Sigmoid colon (tissue), 7 donors: ENCODE measurements around the gene CYTH2. TPM values are rescaled to one million over a fixed set of nuclear protein-coding genes. Genes with fewer than 3 reads are reported as not detected.

Experiments used
- DNase-seq: peaks from one replicate; pipeline ENCODE4 v3.0.0-alpha.2; 2019
- H3K27ac ChIP-seq, 4 donors: fragments of 200-600 bp; sonication (generic); one replicate each; pipeline ENCODE4 v1.5.1; 2016 to 2019; ENCODE audit warnings: mild to moderate bottlenecking in 1 of 4
- H3K27me3 ChIP-seq, 3 donors: fragments of 200-600 bp; sonication (generic); one replicate each; pipeline ENCODE4 v1.5.1; 2019; ENCODE audit warnings: mild to moderate bottlenecking in 1 of 3
- H3K36me3 ChIP-seq, 4 donors: fragments of 200-600 bp; sonication (generic); one replicate each; pipeline ENCODE4 v1.5.1; 2016 to 2019
- H3K4me1 ChIP-seq, 4 donors: fragments of 200-600 bp; sonication (generic); one replicate each; pipeline ENCODE4 v1.5.1; 2017 to 2019
- H3K4me3 ChIP-seq, 4 donors: fragments of 200-600 bp; sonication (generic); one replicate each; pipeline ENCODE4 v1.5.1; 2017 to 2019; ENCODE audit warnings: mild to moderate bottlenecking in 2 of 4, moderate library complexity in 1 of 4
- H3K9me3 ChIP-seq, 4 donors: fragments of 200-600 bp in 3 of 4; sonication (generic) in 3 of 4; one replicate each; pipeline versions ENCODE4 v1.5.1 to v1.6.1; 2013 to 2019
- EP300 ChIP-seq, 4 donors: sonication (generic); formaldehyde crosslinking; IDR thresholded peaks; one replicate each; pipeline ENCODE4 v1.6.1; 2017; ENCODE audit warnings: antibody characterized with exemption in 4 of 4
- POLR2A ChIP-seq, 2 donors: fragments of 450-650 bp; IDR thresholded peaks; one replicate each; pipeline ENCODE4 v1.6.1; 2016; ENCODE audit warnings: antibody characterized with exemption in 2 of 2, mild to moderate bottlenecking in 2 of 2, moderate library complexity in 2 of 2
- POLR2AphosphoS5 ChIP-seq, 4 donors: sonication (generic); formaldehyde crosslinking; IDR thresholded peaks; one replicate each; pipeline ENCODE4 v1.6.1; 2017; ENCODE audit warnings: antibody characterized with exemption in 4 of 4
- WGBS, 2 donors: extraction: QIAGEN DNeasy Blood & Tissue Kit; methylation state at CpG; one replicate each; pipeline ENCODE4 v1.1.7; 2013; 5-methylcytosine and 5-hydroxymethylcytosine counted together
- intact Hi-C: fragments of 100-400 bp; cut with DNase I; formaldehyde crosslinking; loops from one replicate; pipeline ENCODE4 v1.15.1; 2023
- polyA plus RNA-seq, 3 donors: library from polyadenylated mRNA; stranded (reverse); fragments of 200-250 nt; gene quantifications; one replicate each; pipeline ENCODE4 v1.2.3, GENCODE V29; 2013
- total RNA-seq, 4 donors: library from RNA; depleted of rRNA; stranded (reverse); fragments of >200 nt; gene quantifications; one replicate each; pipeline ENCODE4 v1.1.0, GENCODE V29; 2016
- TF ChIP-seq, protein P1 (sequence below), 4 experiments: fragments of 450-650 bp in 3 of 4; fragments of 200-600 bp in 1 of 4; IDR thresholded peaks; one replicate each; pipeline ENCODE4 v1.5.1; 2016 to 2019; ENCODE audit warnings: antibody characterized with exemption in 4 of 4, mild to moderate bottlenecking in 3 of 4, moderate library complexity in 2 of 4
- donor health status: healthy with polysubstance abuse.
- donor health status: Bipolar disorder and iron deficiency.
- donor health status: healthy.

Gene CYTH2
- total and polyA plus RNA-seq, 7 donors, result 30.0 to 71.4 (median 49.3) TPM

DNA sequence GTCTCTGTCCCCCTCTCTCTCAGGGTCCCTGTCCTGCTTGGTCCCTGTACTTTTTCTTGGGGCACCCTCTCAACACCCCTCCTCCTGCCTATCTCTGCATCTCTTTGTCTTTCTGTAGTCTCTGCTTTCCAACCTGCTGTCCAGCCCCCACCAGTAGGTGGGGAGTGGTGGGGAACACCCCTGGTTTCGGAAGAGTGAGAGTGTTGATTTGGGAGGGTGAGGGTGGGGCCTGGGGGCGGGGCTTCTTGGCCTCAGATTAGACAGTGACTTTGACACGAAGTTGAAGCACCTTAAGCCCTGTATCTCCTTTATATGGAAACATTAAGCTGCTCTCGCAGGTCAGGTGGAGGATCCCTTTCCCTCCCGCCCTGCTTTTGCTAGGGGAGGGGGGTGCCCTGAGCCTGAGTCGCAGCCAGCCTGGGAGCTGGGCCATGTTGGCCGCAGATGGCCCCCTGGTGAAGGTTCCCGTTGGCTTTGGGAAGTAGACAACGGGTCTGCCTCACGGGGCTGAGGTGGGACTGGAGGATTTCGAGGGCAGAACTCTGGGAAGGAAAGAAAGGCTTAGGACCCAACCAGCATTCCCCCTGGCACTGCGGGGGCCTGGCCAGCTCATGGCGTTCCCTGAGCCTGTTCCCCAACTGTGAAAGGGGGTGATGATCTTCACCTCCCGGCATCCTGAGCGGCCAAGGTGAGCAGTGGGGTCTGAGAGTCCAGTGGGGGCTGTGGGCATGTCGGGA lies 13.8 kb upstream of the CYTH2 start, which contains the start of gene KCNJ14:
Gene KCNJ14, plus strand, starts transcription at position 404 of the 737 bp plus-strand sequence. CDS start 6,151 bp downstream, outside the sequence.
- Histone ChIP-seq H3K27ac (no peak within 1 kb of the TSS), H3K4me1 (no peaks in the 10 kb centered on the region), H3K36me3 (peaks cover 28 to 68% (median 30%) of the 10 kb centered on the region in 4 donors), H3K4me3 (no peak within 1 kb of the TSS), H3K27me3 (no peaks in the 10 kb centered on the region), H3K9me3 (no peaks in the 10 kb centered on the region)
- no peak for DNase-seq
- intact Hi-C loops, result no loop called here
- TF ChIP-seq POLR2AphosphoS5 (IDR thresholded peaks at IDR 0.05) (no peak), EP300 (IDR thresholded peaks at IDR 0.05) (no peak), POLR2A (IDR thresholded peaks at IDR 0.05) (no peak)
- TF ChIP-seq, protein P1, sequence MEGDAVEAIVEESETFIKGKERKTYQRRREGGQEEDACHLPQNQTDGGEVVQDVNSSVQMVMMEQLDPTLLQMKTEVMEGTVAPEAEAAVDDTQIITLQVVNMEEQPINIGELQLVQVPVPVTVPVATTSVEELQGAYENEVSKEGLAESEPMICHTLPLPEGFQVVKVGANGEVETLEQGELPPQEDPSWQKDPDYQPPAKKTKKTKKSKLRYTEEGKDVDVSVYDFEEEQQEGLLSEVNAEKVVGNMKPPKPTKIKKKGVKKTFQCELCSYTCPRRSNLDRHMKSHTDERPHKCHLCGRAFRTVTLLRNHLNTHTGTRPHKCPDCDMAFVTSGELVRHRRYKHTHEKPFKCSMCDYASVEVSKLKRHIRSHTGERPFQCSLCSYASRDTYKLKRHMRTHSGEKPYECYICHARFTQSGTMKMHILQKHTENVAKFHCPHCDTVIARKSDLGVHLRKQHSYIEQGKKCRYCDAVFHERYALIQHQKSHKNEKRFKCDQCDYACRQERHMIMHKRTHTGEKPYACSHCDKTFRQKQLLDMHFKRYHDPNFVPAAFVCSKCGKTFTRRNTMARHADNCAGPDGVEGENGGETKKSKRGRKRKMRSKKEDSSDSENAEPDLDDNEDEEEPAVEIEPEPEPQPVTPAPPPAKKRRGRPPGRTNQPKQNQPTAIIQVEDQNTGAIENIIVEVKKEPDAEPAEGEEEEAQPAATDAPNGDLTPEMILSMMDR (IDR thresholded peaks at IDR 0.05), result no peak
- WGBS, 2 donors, result 85 to 89% methylated on average over 16 of the region's 16 CpGs

DNA sequence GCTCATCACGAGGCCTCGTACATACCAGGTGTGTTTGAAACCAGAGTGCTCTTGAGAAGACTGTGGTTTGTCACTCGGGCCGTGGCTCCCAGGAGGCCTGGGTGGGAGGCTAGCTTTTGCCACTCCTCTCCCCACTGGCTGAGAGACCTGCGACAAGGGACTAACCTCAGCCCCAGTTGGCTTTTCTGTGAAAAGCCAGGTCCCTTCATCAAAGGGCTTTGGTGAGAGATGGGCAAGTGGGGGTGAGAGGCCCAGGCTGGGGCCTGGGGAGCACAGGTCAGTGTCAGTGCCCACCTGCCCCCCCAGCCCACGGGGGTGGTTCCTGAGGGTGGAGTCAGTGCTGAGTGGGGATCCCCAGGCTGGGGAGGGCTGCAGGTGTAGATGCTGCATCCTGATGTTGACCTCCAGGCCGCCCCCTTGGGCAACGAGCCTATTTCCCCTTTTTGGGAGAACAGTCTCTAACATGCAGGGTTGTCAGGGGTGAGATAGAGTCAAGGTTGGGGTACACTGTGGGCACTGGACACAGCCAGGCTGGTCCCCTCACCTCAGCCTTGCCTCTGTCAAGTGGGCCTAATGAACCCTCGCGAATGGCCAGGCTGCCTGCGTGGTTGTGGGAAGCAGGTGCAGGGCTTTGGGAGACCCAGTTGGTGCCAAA lies 13.1 kb upstream of the CYTH2 start:
- H3K4me1 ChIP-seq, result no peaks in the 10 kb centered on the region
- no peaks in the 10 kb centered on the region for H3K9me3 ChIP-seq
- intact Hi-C loops, result no loop called here
- H3K4me3 ChIP-seq, result no peak overlapping the region
- peaks cover 21 to 61% (median 24%) of the 10 kb centered on the region in 4 donors for H3K36me3 ChIP-seq
- TF ChIP-seq POLR2A (IDR thresholded peaks at IDR 0.05), result no peak
- TF ChIP-seq EP300 (IDR thresholded peaks at IDR 0.05), result no peak
- TF ChIP-seq, protein P1 (IDR thresholded peaks at IDR 0.05), result no peak
- no peak for TF ChIP-seq POLR2AphosphoS5 (IDR thresholded peaks at IDR 0.05)
- no peak overlapping the region for H3K27ac ChIP-seq
- no peak for DNase-seq
- H3K27me3 ChIP-seq, result no peaks in the 10 kb centered on the region
- WGBS, 2 donors, result 88 to 91% methylated on average over 11 of the region's 11 CpGs

DNA sequence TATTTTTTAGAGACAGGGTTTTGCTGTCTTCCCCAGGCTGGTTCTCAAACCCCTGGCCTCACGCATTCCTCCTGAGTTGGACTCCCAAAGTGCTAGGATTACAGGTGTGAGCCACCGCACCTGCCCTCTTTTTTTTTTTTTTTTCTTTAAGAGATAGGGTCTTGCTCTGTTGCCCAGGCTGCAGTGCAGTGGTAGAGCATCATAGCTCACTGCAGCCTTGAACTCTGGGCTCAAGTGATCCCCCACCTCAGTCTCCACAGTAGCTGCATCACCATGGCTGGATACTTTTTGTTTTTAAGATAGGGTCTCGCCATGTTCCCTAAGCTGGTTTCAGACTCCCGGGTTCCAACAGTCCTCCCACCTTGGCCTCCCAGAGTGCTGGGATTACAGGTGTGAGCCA lies 12.3 kb upstream of the CYTH2 start:
- Histone ChIP-seq H3K36me3 (peaks cover 13 to 52% (median 19%) of the 10 kb centered on the region in 4 donors), H3K27ac (no peak overlapping the region), H3K9me3 (no peaks in the 10 kb centered on the region), H3K27me3 (no peaks in the 10 kb centered on the region), H3K4me1 (no peaks in the 10 kb centered on the region), H3K4me3 (no peak overlapping the region)
- TF ChIP-seq, protein P1 (IDR thresholded peaks at IDR 0.05), result no peak
- TF ChIP-seq POLR2AphosphoS5 (IDR thresholded peaks at IDR 0.05) (no peak), EP300 (IDR thresholded peaks at IDR 0.05) (no peak), POLR2A (IDR thresholded peaks at IDR 0.05) (no peak)
- intact Hi-C loops, result no loop called here
- 97 to 98% methylated on average over 4 of the region's 4 CpGs for WGBS, 2 donors
- no peak for DNase-seq

DNA sequence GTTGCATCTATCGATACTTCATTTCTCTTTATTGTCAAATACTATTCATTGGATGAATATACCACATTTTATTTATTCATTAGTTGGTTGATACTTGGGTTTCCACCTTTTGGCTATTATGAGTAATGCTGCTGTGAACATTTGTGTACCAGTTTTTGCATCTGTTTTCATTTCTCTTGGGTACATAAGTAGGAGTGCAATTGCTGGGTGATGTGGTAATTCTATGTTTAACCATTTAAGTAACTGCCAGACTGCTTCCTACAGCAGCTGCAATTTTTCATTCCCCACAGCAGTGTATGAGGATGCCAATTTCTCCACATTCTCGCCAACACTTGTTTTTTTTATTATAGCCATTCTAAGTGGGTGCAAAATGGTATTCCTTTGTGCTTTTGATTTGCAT lies 11.2 kb upstream of the CYTH2 start:
- DNase-seq, result no peak
- TF ChIP-seq POLR2AphosphoS5 (IDR thresholded peaks at IDR 0.05) (no peak), POLR2A (IDR thresholded peaks at IDR 0.05) (no peak), EP300 (IDR thresholded peaks at IDR 0.05) (no peak)
- TF ChIP-seq, protein P1 (IDR thresholded peaks at IDR 0.05), result no peak
- H3K27me3 ChIP-seq, result no peaks in the 10 kb centered on the region
- H3K36me3 ChIP-seq, result peaks cover 6 to 41% (median 11%) of the 10 kb centered on the region in 4 donors
- intact Hi-C loops, result no loop called here
- no peaks in the 10 kb centered on the region for H3K9me3 ChIP-seq
- H3K4me1 ChIP-seq, result no peaks in the 10 kb centered on the region
- H3K4me3 ChIP-seq, result no peak overlapping the region
- no peak overlapping the region for H3K27ac ChIP-seq
- WGBS, 2 donors, result 93 to 98% methylated on average over 2 of the region's 2 CpGs
